IMR-90 (cell line): ENCODE measurements around the gene ELAC1. TPM values are rescaled to one million over a fixed set of nuclear protein-coding genes. Genes with fewer than 3 reads are reported as not detected.

ENCODE experiments used
- ATAC-seq: fragments of 200-7000 bp; cut with Tn5 transposase; 2 replicates; pipeline ENCODE4 v1.9.1; 2020; ENCODE audit warnings: low read depth, mild to moderate bottlenecking, moderate library complexity
- BruUV-seq: library from RNA; stranded (reverse); fragments of 400-500 nt; replicated peaks from 2 replicates; lab custom pipeline; 2021; lab: Mats Ljungman, UMichigan
- CTCF ChIA-PET: fragments of 300-600 bp; formaldehyde crosslinking; extraction: SDS; loops from one replicate; lab custom pipeline; 2021; ENCODE audit warnings: antibody characterized with exemption; lab: Yijun Ruan, JAX
- POLR2A ChIA-PET: fragments of 300-600 bp; sonication (Branson Sonifier 250); formaldehyde crosslinking; loops from one replicate; lab custom pipeline; 2022; ENCODE audit warnings: antibody characterized with exemption; ENCODE audit not compliant: unreplicated experiment; lab: Charles Lee
- DNase-seq: peaks from one replicate; pipeline ENCODE4 v3.0.0; 2013
- H2AFZ ChIP-seq: replicated peaks from 2 replicates; pipeline ENCODE3; 2013; ENCODE audit warnings: low read length, mild to moderate bottlenecking; ENCODE audit not compliant: poor library complexity
- H2AK5ac ChIP-seq: 2 replicates; pipeline ENCODE4 v1.6.1; 2013; ENCODE audit warnings: low read depth, low read length, inconsistent platforms
- H2AK9ac ChIP-seq: replicated peaks from 2 replicates; pipeline ENCODE3; 2013; ENCODE audit warnings: mild to moderate bottlenecking, low read depth, low read length, moderate library complexity; ENCODE audit not compliant: poor library complexity
- H2BK120ac ChIP-seq: 2 replicates; pipeline ENCODE4 v1.6.1; 2013; ENCODE audit warnings: low read depth, low read length, inconsistent platforms
- H2BK15ac ChIP-seq: 3 replicates; pipeline ENCODE4 v1.6.1; 2013; ENCODE audit warnings: low read depth, low read length, inconsistent platforms
- H2BK20ac ChIP-seq: 2 replicates; pipeline ENCODE4 v1.6.1; 2013; ENCODE audit warnings: low read depth, mild to moderate bottlenecking, inconsistent platforms, low read length, moderate library complexity
- H2BK5ac ChIP-seq: 2 replicates; pipeline ENCODE4 v1.6.1; 2013; ENCODE audit warnings: mild to moderate bottlenecking, low read depth, low read length, inconsistent platforms; ENCODE audit not compliant: poor library complexity, severe bottlenecking
- H3K14ac ChIP-seq: replicated peaks from 2 replicates; pipeline ENCODE4 v1.6.1; 2013; ENCODE audit warnings: low read depth, low read length, inconsistent platforms
- H3K18ac ChIP-seq: 2 replicates; pipeline ENCODE4 v1.6.1; 2013; ENCODE audit warnings: low read depth, low read length, control low read depth
- H3K23ac ChIP-seq: 2 replicates; pipeline ENCODE4 v1.6.1; 2013; ENCODE audit warnings: low read depth, low read length, inconsistent platforms
- H3K27ac ChIP-seq: 2 replicates; pipeline ENCODE4 v1.5.1; 2013; ENCODE audit warnings: mild to moderate bottlenecking, control low read depth, low read length; ENCODE audit not compliant: insufficient read depth
- H3K27me3 ChIP-seq: 2 replicates; pipeline ENCODE4 v1.6.1; 2013; ENCODE audit warnings: low read length; ENCODE audit not compliant: control insufficient read depth, insufficient read depth
- H3K36me3 ChIP-seq: 2 replicates; pipeline ENCODE4 v1.6.1; 2013; ENCODE audit warnings: low read length, mixed read lengths; ENCODE audit not compliant: control insufficient read depth, insufficient read depth
- H3K4ac ChIP-seq: 2 replicates; pipeline ENCODE4 v1.6.1; 2013; ENCODE audit warnings: low read depth, low read length, inconsistent platforms
- H3K4me1 ChIP-seq: 2 replicates; pipeline ENCODE4 v1.6.1; 2013; ENCODE audit warnings: low read length, mixed read lengths; ENCODE audit not compliant: control insufficient read depth, insufficient read depth
- H3K4me2 ChIP-seq: 2 replicates; pipeline ENCODE4 v1.6.1; 2013; ENCODE audit warnings: low read depth, mild to moderate bottlenecking, control low read depth, low read length, moderate library complexity
- H3K4me3 ChIP-seq: 2 replicates; pipeline ENCODE4 v1.5.1; 2013; ENCODE audit warnings: low read depth, mild to moderate bottlenecking, control low read depth, low read length, moderate library complexity; ENCODE audit not compliant: insufficient read depth
- H3K56ac ChIP-seq: 2 replicates; pipeline ENCODE4 v1.6.1; 2013; ENCODE audit warnings: low read length, inconsistent platforms; ENCODE audit not compliant: insufficient read depth; ENCODE audit errors: extremely low read depth
- H3K79me1 ChIP-seq, 2 experiments: 2 replicates each; pipeline ENCODE4 v1.6.1; 2013; ENCODE audit warnings: low read length in 2 of 2, inconsistent platforms in 1 of 2, low read depth in 1 of 2
- H3K9ac ChIP-seq: 2 replicates; pipeline ENCODE4 v1.6.1; 2013; ENCODE audit warnings: low read depth, low read length, control low read depth
- H3K9me1 ChIP-seq: 2 replicates; pipeline ENCODE4 v1.6.1; 2013; ENCODE audit warnings: low read length, inconsistent platforms; ENCODE audit not compliant: insufficient read depth
- H3K9me3 ChIP-seq: 2 replicates; pipeline ENCODE4 v1.6.1; 2013; ENCODE audit warnings: low read length; ENCODE audit not compliant: control insufficient read depth, insufficient read depth
- H4K20me1 ChIP-seq: 2 replicates; pipeline ENCODE4 v1.6.1; 2013; ENCODE audit warnings: low read length, inconsistent platforms; ENCODE audit not compliant: insufficient read depth
- H4K5ac ChIP-seq: 2 replicates; pipeline ENCODE4 v1.6.1; 2013; ENCODE audit warnings: mild to moderate bottlenecking, low read depth, low read length, control low read depth
- H4K8ac ChIP-seq, 2 experiments: 2 replicates each; pipeline ENCODE4 v1.6.1; 2013; ENCODE audit warnings: low read depth in 2 of 2, low read length in 2 of 2, control low read depth in 1 of 2, inconsistent platforms in 1 of 2
- H4K91ac ChIP-seq: 2 replicates; pipeline ENCODE4 v1.6.1; 2013; ENCODE audit warnings: low read depth, low read length, inconsistent platforms; ENCODE audit not compliant: insufficient read depth
- FOS ChIP-seq: fragments of 150-350 bp; IDR thresholded peaks from 2 replicates; pipeline ENCODE4 v1.6.1; 2016; ENCODE audit warnings: low read depth, low read length
- MAZ ChIP-seq: IDR thresholded peaks from 2 replicates; pipeline ENCODE4 v1.6.1; 2012; ENCODE audit warnings: low read depth, mild to moderate bottlenecking, low read length, improper control_type of control experiment, moderate library complexity, borderline replicate concordance
- RAD21 ChIP-seq: IDR thresholded peaks from 2 replicates; pipeline ENCODE4 v1.6.1; 2012; ENCODE audit warnings: low read length, improper control_type of control experiment
- RFX5 ChIP-seq: IDR thresholded peaks from 2 replicates; pipeline ENCODE4 v1.8.0; 2012; ENCODE audit warnings: low read depth, mild to moderate bottlenecking, low read length, moderate library complexity
- WGBS, 2 experiments: methylation state at CpG; one replicate each; pipeline versions ENCODE4 v1.1.5 to v1.1.7; 2013; ENCODE audit warnings: missing lambda C conversion rate in 2 of 2; ENCODE audit not compliant: insufficient read length in 1 of 2; ENCODE audit errors: extremely low coverage in 2 of 2; 5-methylcytosine and 5-hydroxymethylcytosine counted together
- dilution Hi-C: fragments of 300-500 bp; cut with HindIII; formaldehyde crosslinking; loops from one replicate; pipeline ENCODE4 v1.14.3; 2018; ENCODE audit warnings: low sequenced_read_pairs; ENCODE audit not compliant: unreplicated experiment
- in situ Hi-C: fragments of 300-500 bp; cut with MboI; formaldehyde crosslinking; loops from 3 replicates; pipeline ENCODE4 v1.14.3; 2019; ENCODE audit warnings: low sequenced_read_pairs, inconsistent platforms, mixed read lengths
- intact Hi-C: fragments of 100-400 bp; cut with micrococcal nuclease; formaldehyde crosslinking; loops from 2 replicates; pipeline ENCODE4 v1.10.0; 2022
- polyA plus RNA-seq, 3 experiments: library from polyadenylated mRNA; depleted of rRNA; stranded (reverse); fragments of >200 nt; gene quantifications; 2 replicates each; pipeline ENCODE4 v1.2.3, GENCODE V29; 2012; ENCODE audit warnings: low replicate concordance in 1 of 3
- total RNA-seq: library from RNA; depleted of rRNA; stranded (reverse); fragments of >200 nt; gene quantifications from 2 replicates; pipeline ENCODE4 v1.2.3, GENCODE V29; 2012

The ELAC1 gene
- total and polyA plus RNA-seq, 2 of the 4 experiments (the other 2 are of a cell fraction): 5.2 to 8.4 TPM

- 0 out of 2 replicates have a peak, but pooled peaks cover 1% of the 10 kb centered on the region for H3K4me1 ChIP-seq
- H2AFZ ChIP-seq: no peak overlapping the region
- no peak overlapping the region for H3K4ac ChIP-seq
- H2BK15ac ChIP-seq: no peak overlapping the region
- H3K36me3 ChIP-seq: 0 out of 2 replicates have a peak, but pooled peaks cover 2% of the 10 kb centered on the region
- H3K79me1 ChIP-seq: no peaks in the 10 kb centered on the region
- no peaks in the 10 kb centered on the region for H4K20me1 ChIP-seq
- no peak overlapping the region for H2AK5ac ChIP-seq
- dilution Hi-C loops: no loop called here
- in situ Hi-C loops: no loop called here
- H4K8ac ChIP-seq: no peak overlapping the region
- intact Hi-C loops: no loop called here
- H3K23ac ChIP-seq: no peak overlapping the region
- WGBS, 2 experiments: no CpG with 5 or more reads among the region's 2 CpGs
- no peak overlapping the region for H2AK9ac ChIP-seq
- no TSS peak for BruUV-seq
- ChIA-PET POLR2A (no interaction called here), CTCF (no interaction called here)
- no peak overlapping the region for H3K56ac ChIP-seq
- H3K14ac ChIP-seq: no peak overlapping the region
- no peak overlapping the region for H3K9ac ChIP-seq
- no peak overlapping the region for H2BK5ac ChIP-seq
- ATAC-seq: no peak
- H3K27me3 ChIP-seq: no peaks in the 10 kb centered on the region
- no peak overlapping the region for H3K4me2 ChIP-seq
- H3K9me1 ChIP-seq: no peaks in the 10 kb centered on the region
- H3K4me3 ChIP-seq: no peak overlapping the region
- H3K18ac ChIP-seq: no peak overlapping the region
- H2BK120ac ChIP-seq: no peak overlapping the region
- no peaks in the 10 kb centered on the region for H3K9me3 ChIP-seq
- H4K91ac ChIP-seq: no peak overlapping the region
- H4K5ac ChIP-seq: no peak overlapping the region
- TF ChIP-seq RAD21 (no peak), RFX5 (no peak), MAZ (no peak), FOS (no peak)
- no peak overlapping the region for H2BK20ac ChIP-seq
- no peak overlapping the region for H3K27ac ChIP-seq
- DNase-seq: peak; percentile 37
Measured at GRCh38 chr18:50928551-50928950, 39.3 kb upstream of the ELAC1 start.
